K562 (cell line): ENCODE results near the gene ITGA3. TPM values are rescaled to one million over a fixed set of nuclear protein-coding genes. Genes with fewer than 3 reads are reported as not detected.

Experiments
- ATF1 ChIP-seq, 2 experiments: fragments of 450-650 bp in 1 of 2; IDR thresholded peaks; 2 replicates each; pipeline ENCODE4 v1.6.1; 2016; ENCODE audit warnings: missing compliant biosample characterization in 1 of 2, missing genetic modification characterization in 1 of 2
- CREB1 ChIP-seq, 2 experiments: sonication (generic) in 1 of 2; formaldehyde crosslinking in 1 of 2; IDR thresholded peaks; 2 replicates each; pipeline versions ENCODE4 v1.6.1 to v1.8.0; 2012 to 2022; ENCODE audit warnings: inconsistent platforms in 1 of 2, mild to moderate bottlenecking in 1 of 2, missing genetic modification reagents in 1 of 2, moderate library complexity in 1 of 2
- ELF2 ChIP-seq: fragments of 250-450 bp; sonication (Bioruptor Pico); IDR thresholded peaks from 2 replicates; pipeline ENCODE4 v1.5.0; 2021; ENCODE audit warnings: mild to moderate bottlenecking
- ETV6 ChIP-seq, 3 experiments: fragments of 150-350 bp in 1 of 3; sonication (generic) in 1 of 3; formaldehyde crosslinking in 1 of 3; IDR thresholded peaks; 2 replicates each; pipeline versions ENCODE4 v1.6.1 to v1.8.0; 2014 to 2022; ENCODE audit warnings: borderline replicate concordance in 2 of 3, low read depth in 2 of 3, antibody characterized with exemption in 1 of 3, low read length in 1 of 3, mild to moderate bottlenecking in 1 of 3, missing genetic modification reagents in 1 of 3
- GATAD2B ChIP-seq: fragments of 450-650 bp; IDR thresholded peaks from 2 replicates; pipeline ENCODE4 v1.6.1; 2017; ENCODE audit warnings: mild to moderate bottlenecking, borderline replicate concordance
- HIVEP1 ChIP-seq: fragments of 250-450 bp; sonication (Bioruptor Pico); IDR thresholded peaks from 2 replicates; pipeline ENCODE4 v1.4.0; 2020; ENCODE audit warnings: mild to moderate bottlenecking
- NFE2 ChIP-seq: IDR thresholded peaks from 2 replicates; pipeline ENCODE4 v1.6.1; 2014; ENCODE audit warnings: antibody characterized with exemption, low read depth
- PML ChIP-seq: IDR thresholded peaks from 2 replicates; pipeline ENCODE4 v1.6.1; 2012; ENCODE audit warnings: low read length, inconsistent platforms
- POLR2AphosphoS5 ChIP-seq: IDR thresholded peaks from 2 replicates; pipeline ENCODE4 v1.6.1; 2011; ENCODE audit warnings: mild to moderate bottlenecking, low read depth, low read length, moderate library complexity; ENCODE audit not compliant: control insufficient read depth, insufficient read depth
- SIN3B ChIP-seq: fragments of 450-650 bp; IDR thresholded peaks from 2 replicates; pipeline ENCODE4 v1.6.1; 2017; ENCODE audit warnings: low read depth, mild to moderate bottlenecking, moderate library complexity
- SMAD1 ChIP-seq: fragments of 150-350 bp; IDR thresholded peaks from 2 replicates; pipeline ENCODE4 v1.6.1; 2014; ENCODE audit warnings: low read length, low read depth; ENCODE audit not compliant: partially characterized antibody
- ZC3H8 ChIP-seq: fragments of 450-650 bp; IDR thresholded peaks from 2 replicates; pipeline ENCODE4 v1.6.1; 2017
- polyA plus RNA-seq, 8 experiments: library from polyadenylated mRNA; depleted of rRNA in 4 of 8; stranded (reverse) in 5 of 8; unstranded in 3 of 8; fragments of >200 nt; fragmentation: Nextera tagmentation in 2 of 8; fragmentation: Illumina TruSeq in 1 of 8; extraction: Ambion mirVana in 2 of 8; extraction: Trizol in 1 of 8; gene quantifications; 2 replicates each; pipeline versions ENCODE4 v1.2.1 to v1.2.3, GENCODE V29; 2011 to 2014; ENCODE audit warnings: inconsistent platforms in 1 of 8, missing spikeins in 1 of 8
- total RNA-seq, 7 experiments: library from RNA; depleted of rRNA in 6 of 7; stranded (reverse); fragments of >200 nt in 6 of 7; fragmentation: Illumina TruSeq in 2 of 7; extraction: Trizol in 2 of 7; gene quantifications; 2 replicates each; pipeline versions ENCODE4 v1.2.1 to v1.2.3, GENCODE V29; 2011 to 2021; ENCODE audit warnings: low replicate concordance in 1 of 7
- TF ChIP-seq, protein P1 (sequence below): sonication (generic); formaldehyde crosslinking; IDR thresholded peaks from 2 replicates; pipeline ENCODE4 v1.8.1; 2023; ENCODE audit warnings: mild to moderate bottlenecking, missing genetic modification reagents
- TF ChIP-seq, protein P2 (sequence below), 2 experiments: fragments of 450-650 bp in 1 of 2; sonication (generic) in 1 of 2; formaldehyde crosslinking in 1 of 2; IDR thresholded peaks; 2 replicates each; pipeline versions ENCODE4 v1.7.1 to v1.9.0; 2016 to 2022; ENCODE audit warnings: inconsistent platforms in 1 of 2, mild to moderate bottlenecking in 1 of 2, missing genetic modification reagents in 1 of 2

ITGA3 gene
- total and polyA plus RNA-seq, 9 of the 15 experiments (the other 6 are each of a cell fraction or from before 2014, with no cell fraction given) = 0.03 to 0.75 (median 0.14) TPM; not detected in 2

DNA sequence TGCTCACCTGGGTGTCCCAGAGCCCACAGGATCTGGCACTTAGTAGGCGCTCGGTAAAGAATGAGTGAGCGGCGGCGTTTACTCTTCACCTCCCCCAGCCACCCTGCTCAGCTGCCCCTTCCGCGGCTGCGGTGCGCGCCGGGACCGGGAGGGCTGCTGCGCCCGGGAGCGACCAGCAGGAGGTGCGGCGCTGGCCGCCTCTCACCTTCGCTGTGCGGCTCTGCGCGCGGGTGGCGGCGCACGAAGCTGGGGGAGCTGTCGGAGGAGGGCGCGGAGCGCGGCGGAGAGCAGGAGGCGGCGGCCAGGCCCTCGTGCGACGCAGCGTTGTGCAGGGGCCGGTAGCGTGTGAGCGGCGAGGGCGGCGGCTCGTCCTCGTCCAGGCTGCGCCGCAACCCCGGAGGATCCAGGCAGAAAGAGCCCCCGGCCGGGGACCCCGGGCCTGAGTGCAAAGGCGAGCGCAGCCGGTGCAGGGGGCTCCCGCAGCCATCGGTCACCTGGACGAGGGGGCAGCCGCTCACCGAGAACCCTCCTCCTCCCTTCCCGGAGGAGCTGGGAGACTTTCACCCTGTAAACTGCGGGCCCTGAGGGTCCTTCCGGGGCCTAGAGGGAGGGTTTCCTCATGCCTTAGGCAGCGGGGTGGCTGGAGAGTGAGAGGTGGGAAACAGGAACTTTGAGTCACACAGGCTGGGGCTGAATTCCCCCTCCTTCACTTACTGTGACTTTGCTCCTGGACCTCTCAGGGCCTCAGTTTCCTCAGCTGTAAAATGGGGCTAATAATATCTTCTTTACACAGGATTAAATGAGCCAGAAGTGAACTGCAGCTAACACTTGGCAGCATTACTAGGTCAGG, 61.5 kb downstream of the ITGA3 start (continued):
- TF ChIP-seq, protein P1, sequence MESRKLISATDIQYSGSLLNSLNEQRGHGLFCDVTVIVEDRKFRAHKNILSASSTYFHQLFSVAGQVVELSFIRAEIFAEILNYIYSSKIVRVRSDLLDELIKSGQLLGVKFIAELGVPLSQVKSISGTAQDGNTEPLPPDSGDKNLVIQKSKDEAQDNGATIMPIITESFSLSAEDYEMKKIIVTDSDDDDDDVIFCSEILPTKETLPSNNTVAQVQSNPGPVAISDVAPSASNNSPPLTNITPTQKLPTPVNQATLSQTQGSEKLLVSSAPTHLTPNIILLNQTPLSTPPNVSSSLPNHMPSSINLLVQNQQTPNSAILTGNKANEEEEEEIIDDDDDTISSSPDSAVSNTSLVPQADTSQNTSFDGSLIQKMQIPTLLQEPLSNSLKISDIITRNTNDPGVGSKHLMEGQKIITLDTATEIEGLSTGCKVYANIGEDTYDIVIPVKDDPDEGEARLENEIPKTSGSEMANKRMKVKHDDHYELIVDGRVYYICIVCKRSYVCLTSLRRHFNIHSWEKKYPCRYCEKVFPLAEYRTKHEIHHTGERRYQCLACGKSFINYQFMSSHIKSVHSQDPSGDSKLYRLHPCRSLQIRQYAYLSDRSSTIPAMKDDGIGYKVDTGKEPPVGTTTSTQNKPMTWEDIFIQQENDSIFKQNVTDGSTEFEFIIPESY (CRISPR knock-in tag) = peak; percentile 93
- TF ChIP-seq POLR2AphosphoS5 = no peak
- TF ChIP-seq, protein P2, sequence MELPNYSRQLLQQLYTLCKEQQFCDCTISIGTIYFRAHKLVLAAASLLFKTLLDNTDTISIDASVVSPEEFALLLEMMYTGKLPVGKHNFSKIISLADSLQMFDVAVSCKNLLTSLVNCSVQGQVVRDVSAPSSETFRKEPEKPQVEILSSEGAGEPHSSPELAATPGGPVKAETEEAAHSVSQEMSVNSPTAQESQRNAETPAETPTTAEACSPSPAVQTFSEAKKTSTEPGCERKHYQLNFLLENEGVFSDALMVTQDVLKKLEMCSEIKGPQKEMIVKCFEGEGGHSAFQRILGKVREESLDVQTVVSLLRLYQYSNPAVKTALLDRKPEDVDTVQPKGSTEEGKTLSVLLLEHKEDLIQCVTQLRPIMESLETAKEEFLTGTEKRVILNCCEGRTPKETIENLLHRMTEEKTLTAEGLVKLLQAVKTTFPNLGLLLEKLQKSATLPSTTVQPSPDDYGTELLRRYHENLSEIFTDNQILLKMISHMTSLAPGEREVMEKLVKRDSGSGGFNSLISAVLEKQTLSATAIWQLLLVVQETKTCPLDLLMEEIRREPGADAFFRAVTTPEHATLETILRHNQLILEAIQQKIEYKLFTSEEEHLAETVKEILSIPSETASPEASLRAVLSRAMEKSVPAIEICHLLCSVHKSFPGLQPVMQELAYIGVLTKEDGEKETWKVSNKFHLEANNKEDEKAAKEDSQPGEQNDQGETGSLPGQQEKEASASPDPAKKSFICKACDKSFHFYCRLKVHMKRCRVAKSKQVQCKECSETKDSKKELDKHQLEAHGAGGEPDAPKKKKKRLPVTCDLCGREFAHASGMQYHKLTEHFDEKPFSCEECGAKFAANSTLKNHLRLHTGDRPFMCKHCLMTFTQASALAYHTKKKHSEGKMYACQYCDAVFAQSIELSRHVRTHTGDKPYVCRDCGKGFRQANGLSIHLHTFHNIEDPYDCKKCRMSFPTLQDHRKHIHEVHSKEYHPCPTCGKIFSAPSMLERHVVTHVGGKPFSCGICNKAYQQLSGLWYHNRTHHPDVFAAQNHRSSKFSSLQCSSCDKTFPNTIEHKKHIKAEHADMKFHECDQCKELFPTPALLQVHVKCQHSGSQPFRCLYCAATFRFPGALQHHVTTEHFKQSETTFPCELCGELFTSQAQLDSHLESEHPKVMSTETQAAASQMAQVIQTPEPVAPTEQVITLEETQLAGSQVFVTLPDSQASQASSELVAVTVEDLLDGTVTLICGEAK (IDR thresholded peaks at IDR 0.05) = no peak
- TF ChIP-seq, protein P2 (CRISPR knock-in tag; IDR thresholded peaks at IDR 0.05) = no peak
- no peak for TF ChIP-seq PML
- 0 out of 2 replicates have a peak, but pooled peaks have one; percentile 14 for TF ChIP-seq GATAD2B
- no peak for TF ChIP-seq ELF2 (CRISPR knock-in tag)
- no peak for TF ChIP-seq SMAD1
- TF ChIP-seq ATF1 (CRISPR knock-in tag; IDR thresholded peaks at IDR 0.05) = no peak
- peak; percentile 29; the same call in 1 of the 2 replicates for TF ChIP-seq ATF1 (tag; IDR thresholded peaks at IDR 0.05)
- no peak for TF ChIP-seq NFE2
- peak; percentile 27; the same call in 1 of the 2 replicates for TF ChIP-seq CREB1 (IDR thresholded peaks at IDR 0.05)
- no peak for TF ChIP-seq CREB1 (CRISPR knock-in tag; IDR thresholded peaks at IDR 0.05)
- no peak for TF ChIP-seq SIN3B
- no peak for TF ChIP-seq ZC3H8
- TF ChIP-seq ETV6 (IDR thresholded peaks at IDR 0.05; ENCODE audit: borderline replicate concordance in 1 of 2, low read depth in 2 of 2, low read length in 1 of 2) = no peak
- no peak for TF ChIP-seq ETV6 (CRISPR knock-in tag; IDR thresholded peaks at IDR 0.05; ENCODE audit: borderline replicate concordance)
- no peak for TF ChIP-seq HIVEP1 (CRISPR knock-in tag)
